HEK293 (cell line): ENCODE measurements around the gene R3HDM2.
A peak's percentile ranks its signal among the peaks of the same experiment; 100 is the strongest.

Source experiments
- BCL11B ChIP-seq: fragments of 450-650 bp; formaldehyde crosslinking; IDR thresholded peaks from 2 replicates; pipeline ENCODE4 v1.5.1; 2016; ENCODE audit warnings: low read depth, missing biosample characterization, missing genetic modification characterization
- FEZF1 ChIP-seq: fragments of 450-650 bp; formaldehyde crosslinking; IDR thresholded peaks from 2 replicates; pipeline ENCODE4 v1.5.1; 2016; ENCODE audit warnings: missing biosample characterization, missing genetic modification characterization
- GLIS1 ChIP-seq: fragments of 450-650 bp; formaldehyde crosslinking; IDR thresholded peaks from 2 replicates; pipeline ENCODE4 v1.5.1; 2016; ENCODE audit warnings: missing biosample characterization, missing genetic modification characterization
- KLF1 ChIP-seq: fragments of 450-650 bp; formaldehyde crosslinking; IDR thresholded peaks from 2 replicates; pipeline ENCODE4 v1.5.1; 2016; ENCODE audit warnings: missing biosample characterization, missing genetic modification characterization
- MYNN ChIP-seq: fragments of 450-650 bp; formaldehyde crosslinking; IDR thresholded peaks from 2 replicates; pipeline ENCODE4 v1.5.1; 2016; ENCODE audit warnings: missing biosample characterization, missing genetic modification characterization, borderline replicate concordance
- OSR2 ChIP-seq: fragments of 450-650 bp; formaldehyde crosslinking; IDR thresholded peaks from 2 replicates; pipeline ENCODE4 v1.5.1; 2016; ENCODE audit warnings: missing biosample characterization, missing genetic modification characterization
- RBAK ChIP-seq: fragments of 450-650 bp; formaldehyde crosslinking; IDR thresholded peaks from 2 replicates; pipeline ENCODE4 v1.5.1; 2016; ENCODE audit warnings: missing biosample characterization, missing genetic modification characterization
- REST ChIP-seq: fragments of 450-650 bp; formaldehyde crosslinking; IDR thresholded peaks from 2 replicates; pipeline ENCODE4 v1.5.1; 2016; ENCODE audit warnings: missing biosample characterization, missing genetic modification characterization
- TRIM28 ChIP-seq: IDR thresholded peaks from 2 replicates; pipeline ENCODE4 v1.6.1; 2011; ENCODE audit warnings: low read length, control low read depth, borderline replicate concordance
- WT1 ChIP-seq: fragments of 450-650 bp; formaldehyde crosslinking; IDR thresholded peaks from 2 replicates; pipeline ENCODE4 v1.5.1; 2016; ENCODE audit warnings: missing biosample characterization, missing genetic modification characterization
- ZBTB11 ChIP-seq: fragments of 450-650 bp; formaldehyde crosslinking; conservative IDR thresholded peaks from 2 replicates; pipeline ENCODE4 v1.5.1; 2016; ENCODE audit warnings: low read depth, missing biosample characterization, missing genetic modification characterization
- ZBTB17 ChIP-seq: fragments of 450-650 bp; formaldehyde crosslinking; IDR thresholded peaks from 2 replicates; pipeline ENCODE4 v1.5.1; 2016; ENCODE audit warnings: missing biosample characterization, missing genetic modification characterization
- ZFHX2 ChIP-seq: fragments of 450-650 bp; formaldehyde crosslinking; conservative IDR thresholded peaks from 2 replicates; pipeline ENCODE4 v1.5.1; 2016; ENCODE audit warnings: missing biosample characterization, missing genetic modification characterization
- ZNF112 ChIP-seq: fragments of 450-650 bp; formaldehyde crosslinking; IDR thresholded peaks from 2 replicates; pipeline ENCODE4 v1.5.0; 2017; ENCODE audit warnings: missing biosample characterization, missing genetic modification characterization
- ZNF146 ChIP-seq: fragments of 450-650 bp; formaldehyde crosslinking; IDR thresholded peaks from 2 replicates; pipeline ENCODE4 v1.5.1; 2016; ENCODE audit warnings: missing biosample characterization, missing genetic modification characterization
- ZNF157 ChIP-seq: fragments of 450-650 bp; formaldehyde crosslinking; IDR thresholded peaks from 2 replicates; pipeline ENCODE4 v1.5.1; 2016; ENCODE audit warnings: missing biosample characterization, missing genetic modification characterization
- ZNF214 ChIP-seq: fragments of 450-650 bp; formaldehyde crosslinking; IDR thresholded peaks from 2 replicates; pipeline ENCODE4 v1.5.1; 2017; ENCODE audit warnings: missing biosample characterization, mild to moderate bottlenecking, missing genetic modification characterization, borderline replicate concordance
- ZNF223 ChIP-seq: fragments of 450-650 bp; formaldehyde crosslinking; IDR thresholded peaks from 2 replicates; pipeline ENCODE4 v1.5.1; 2016; ENCODE audit warnings: missing biosample characterization, missing genetic modification characterization
- ZNF274 ChIP-seq, 2 experiments: fragments of 200-500 bp in 1 of 2; fragments of 450-650 bp in 1 of 2; sonication (Bioruptor generic) in 1 of 2; formaldehyde crosslinking in 1 of 2; IDR thresholded peaks; 2 replicates each; pipeline versions ENCODE4 v1.5.1 to v1.6.1; 2014 to 2016; ENCODE audit warnings: borderline replicate concordance in 1 of 2, inconsistent platforms in 1 of 2, low read length in 1 of 2, missing biosample characterization in 1 of 2, missing genetic modification characterization in 1 of 2
- ZNF324 ChIP-seq: fragments of 450-650 bp; formaldehyde crosslinking; IDR thresholded peaks from 2 replicates; pipeline ENCODE4 v1.5.1; 2016; ENCODE audit warnings: missing biosample characterization, missing genetic modification characterization
- ZNF354C ChIP-seq: fragments of 450-650 bp; formaldehyde crosslinking; IDR thresholded peaks from 2 replicates; pipeline ENCODE4 v1.5.1; 2016; ENCODE audit warnings: missing biosample characterization, missing genetic modification characterization, low read depth, borderline replicate concordance
- ZNF514 ChIP-seq: fragments of 450-650 bp; formaldehyde crosslinking; IDR thresholded peaks from 2 replicates; pipeline ENCODE4 v1.5.1; 2016; ENCODE audit warnings: missing biosample characterization, missing genetic modification characterization
- ZNF549 ChIP-seq: fragments of 450-650 bp; IDR thresholded peaks from 2 replicates; pipeline ENCODE4 v1.5.1; 2018; ENCODE audit warnings: missing biosample characterization, missing genetic modification characterization, mild to moderate bottlenecking, inconsistent platforms, moderate library complexity
- ZNF555 ChIP-seq: fragments of 450-650 bp; formaldehyde crosslinking; conservative IDR thresholded peaks from 2 replicates; pipeline ENCODE4 v1.5.1; 2017; ENCODE audit warnings: missing biosample characterization, mild to moderate bottlenecking, missing genetic modification characterization, inconsistent platforms
- ZNF610 ChIP-seq: fragments of 450-650 bp; formaldehyde crosslinking; IDR thresholded peaks from 2 replicates; pipeline ENCODE4 v1.5.1; 2016; ENCODE audit warnings: missing biosample characterization, missing genetic modification characterization, borderline replicate concordance
- ZNF707 ChIP-seq: fragments of 450-650 bp; formaldehyde crosslinking; IDR thresholded peaks from 2 replicates; pipeline ENCODE4 v1.5.1; 2016; ENCODE audit warnings: missing biosample characterization, missing genetic modification characterization
- ZNF792 ChIP-seq: fragments of 450-650 bp; formaldehyde crosslinking; IDR thresholded peaks from 2 replicates; pipeline ENCODE4 v1.5.1; 2016; ENCODE audit warnings: missing biosample characterization, missing genetic modification characterization
- ZNF830 ChIP-seq: fragments of 450-650 bp; IDR thresholded peaks from 2 replicates; pipeline ENCODE4 v1.5.0; 2018; ENCODE audit warnings: missing biosample characterization, missing genetic modification characterization, low read depth, mild to moderate bottlenecking, moderate library complexity
- TF ChIP-seq, protein P1 (sequence below): fragments of 450-650 bp; formaldehyde crosslinking; IDR thresholded peaks from 2 replicates; pipeline ENCODE4 v1.5.1; 2016; ENCODE audit warnings: missing biosample characterization, missing genetic modification characterization, low read depth
- TF ChIP-seq, protein P2 (sequence below): fragments of 450-650 bp; formaldehyde crosslinking; IDR thresholded peaks from 2 replicates; pipeline ENCODE4; 2016; ENCODE audit warnings: missing biosample characterization, missing genetic modification characterization

R3HDM2 gene

DNA sequence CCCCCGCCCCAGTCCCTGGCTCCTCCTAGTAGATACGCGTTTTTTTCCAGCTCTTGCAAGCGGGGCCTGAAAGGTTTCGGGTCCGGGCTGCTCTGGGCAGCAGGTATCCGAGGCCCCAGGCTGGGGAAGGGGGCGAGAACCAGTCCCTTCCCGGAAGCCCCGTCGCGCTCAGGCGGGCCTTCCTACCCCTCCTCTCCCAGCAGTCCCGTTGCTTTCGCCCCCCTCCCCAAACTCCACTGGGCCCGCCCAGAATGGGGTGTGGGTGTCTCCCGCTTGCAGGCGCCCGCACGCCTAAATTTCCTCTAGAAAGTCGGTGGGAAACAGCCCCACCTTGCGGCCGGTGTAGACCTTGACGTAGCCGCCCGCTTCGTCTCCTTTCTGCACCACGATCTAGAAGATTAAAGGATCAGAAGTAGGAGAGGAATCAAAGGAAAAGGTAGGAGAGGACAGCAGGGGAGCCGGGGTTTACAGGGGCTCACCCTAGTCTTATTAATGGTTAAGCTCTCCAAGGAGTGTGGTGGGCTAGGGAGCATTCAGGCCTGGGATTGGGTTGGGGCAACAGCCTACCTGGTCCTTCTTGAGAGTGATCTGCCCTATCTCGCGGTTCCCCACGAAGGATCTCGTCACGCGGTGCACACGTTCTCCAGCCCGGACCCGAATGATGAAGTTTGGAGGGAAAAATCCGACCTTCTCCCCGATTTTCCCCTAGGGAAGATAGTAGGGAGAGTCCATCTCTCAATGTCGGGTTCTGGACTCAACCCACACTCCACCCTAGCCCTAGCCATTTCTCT is 187.1 kb downstream of the R3HDM2 start (continued):
- TF ChIP-seq ZNF223 (tag by site-specific recombination) (no peak), BCL11B (tag by site-specific recombination) (no peak), ZNF324 (tag by site-specific recombination) (no peak), ZFHX2 (tag by site-specific recombination) (peak; percentile 59), ZBTB11 (tag by site-specific recombination) (0 out of 2 replicates have a peak, but pooled peaks have one; percentile 20), ZNF555 (no peak), REST (no peak), ZNF112 (tag by site-specific recombination) (no peak), ZNF274 (IDR thresholded peaks at IDR 0.05; ENCODE audit: low read length) (no peak), ZNF274 (tag by site-specific recombination; IDR thresholded peaks at IDR 0.05; ENCODE audit: borderline replicate concordance) (no peak), WT1 (no peak), ZNF792 (tag by site-specific recombination) (no peak), ZNF610 (tag by site-specific recombination) (no peak), ZBTB17 (peak; percentile 64), GLIS1 (tag by site-specific recombination) (no peak), RBAK (tag by site-specific recombination) (no peak), ZNF549 (tag by site-specific recombination) (no peak), ZNF707 (no peak), ZNF214 (tag by site-specific recombination) (no peak), OSR2 (tag by site-specific recombination) (no peak), ZNF354C (no peak), ZNF157 (tag by site-specific recombination) (no peak), ZNF146 (tag by site-specific recombination) (no peak), ZNF514 (no peak), KLF1 (peak; percentile 82), FEZF1 (tag by site-specific recombination) (no peak), ZNF830 (no peak), TRIM28 (no peak), MYNN (tag by site-specific recombination) (no peak)
- TF ChIP-seq, protein P1, sequence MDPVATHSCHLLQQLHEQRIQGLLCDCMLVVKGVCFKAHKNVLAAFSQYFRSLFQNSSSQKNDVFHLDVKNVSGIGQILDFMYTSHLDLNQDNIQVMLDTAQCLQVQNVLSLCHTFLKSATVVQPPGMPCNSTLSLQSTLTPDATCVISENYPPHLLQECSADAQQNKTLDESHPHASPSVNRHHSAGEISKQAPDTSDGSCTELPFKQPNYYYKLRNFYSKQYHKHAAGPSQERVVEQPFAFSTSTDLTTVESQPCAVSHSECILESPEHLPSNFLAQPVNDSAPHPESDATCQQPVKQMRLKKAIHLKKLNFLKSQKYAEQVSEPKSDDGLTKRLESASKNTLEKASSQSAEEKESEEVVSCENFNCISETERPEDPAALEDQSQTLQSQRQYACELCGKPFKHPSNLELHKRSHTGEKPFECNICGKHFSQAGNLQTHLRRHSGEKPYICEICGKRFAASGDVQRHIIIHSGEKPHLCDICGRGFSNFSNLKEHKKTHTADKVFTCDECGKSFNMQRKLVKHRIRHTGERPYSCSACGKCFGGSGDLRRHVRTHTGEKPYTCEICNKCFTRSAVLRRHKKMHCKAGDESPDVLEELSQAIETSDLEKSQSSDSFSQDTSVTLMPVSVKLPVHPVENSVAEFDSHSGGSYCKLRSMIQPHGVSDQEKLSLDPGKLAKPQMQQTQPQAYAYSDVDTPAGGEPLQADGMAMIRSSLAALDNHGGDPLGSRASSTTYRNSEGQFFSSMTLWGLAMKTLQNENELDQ (tag by site-specific recombination), result no peak
- TF ChIP-seq, protein P2, sequence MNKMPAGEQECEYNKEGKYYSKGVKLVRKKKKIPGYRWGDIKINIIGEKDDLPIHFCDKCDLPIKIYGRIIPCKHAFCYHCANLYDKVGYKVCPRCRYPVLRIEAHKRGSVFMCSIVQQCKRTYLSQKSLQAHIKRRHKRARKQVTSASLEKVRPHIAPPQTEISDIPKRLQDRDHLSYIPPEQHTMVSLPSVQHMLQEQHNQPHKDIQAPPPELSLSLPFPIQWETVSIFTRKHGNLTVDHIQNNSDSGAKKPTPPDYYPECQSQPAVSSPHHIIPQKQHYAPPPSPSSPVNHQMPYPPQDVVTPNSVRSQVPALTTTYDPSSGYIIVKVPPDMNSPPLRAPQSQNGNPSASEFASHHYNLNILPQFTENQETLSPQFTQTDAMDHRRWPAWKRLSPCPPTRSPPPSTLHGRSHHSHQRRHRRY, result no peak
